AG09309 (cell line): ENCODE data around the gene TSPOAP1.

Experiments used
- DNase-seq: peaks from one replicate; pipeline ENCODE4 v3.0.0-alpha.2; 2010; ENCODE audit warnings: low read depth
- H3K4me3 ChIP-seq: 2 replicates; pipeline ENCODE4 v1.5.1; 2011; ENCODE audit warnings: mild to moderate bottlenecking, low read depth, low read length, moderate library complexity; ENCODE audit not compliant: control insufficient read depth
- CTCF ChIP-seq: IDR thresholded peaks from 2 replicates; pipeline ENCODE4 v1.5.1; 2011; ENCODE audit warnings: mild to moderate bottlenecking, low read depth, low read length, inconsistent platforms; ENCODE audit not compliant: insufficient read depth, control insufficient read depth; ENCODE audit errors: missing control alignments

The TSPOAP1 gene

GRCh38 chr17:58269557-58270291, 58.9 kb downstream of the TSPOAP1 start:
- DNase-seq, result no peak
- TF ChIP-seq CTCF, result no peak
- no peak overlapping the region for H3K4me3 ChIP-seq

GRCh38 chr17:58268774-58269556, 59.6 kb downstream of the TSPOAP1 start:
- H3K4me3 ChIP-seq, result no peak overlapping the region
- no peak for TF ChIP-seq CTCF
- DNase-seq, result no peak

DNA sequence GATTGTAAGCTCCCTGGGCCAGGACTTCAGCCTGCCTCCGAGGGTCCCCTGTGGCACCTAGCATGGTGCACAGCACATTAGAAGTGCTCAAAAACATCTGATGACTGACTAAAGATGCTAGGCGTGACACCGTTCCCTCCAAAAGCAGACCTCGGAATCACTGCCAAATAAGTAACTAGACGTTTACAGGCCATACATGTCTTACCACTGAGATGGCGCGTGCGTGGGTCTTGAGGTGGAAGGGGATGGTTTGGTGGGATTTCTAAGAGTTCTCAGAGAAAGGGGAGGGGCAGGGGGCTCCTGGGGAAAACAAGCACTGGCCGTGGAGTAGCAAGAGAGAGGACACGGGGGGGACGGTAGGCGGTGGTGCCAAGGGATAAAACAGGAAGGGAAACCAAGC, 60.3 kb downstream of the TSPOAP1 start:
- TF ChIP-seq CTCF, result no peak
- H3K4me3 ChIP-seq, result no peak overlapping the region
- no peak for DNase-seq

- TF ChIP-seq CTCF, result no peak
- DNase-seq, result no peak
- no peak overlapping the region for H3K4me3 ChIP-seq
Measured at GRCh38 chr17:58267347-58268324, 61.0 kb downstream of the TSPOAP1 start.

GRCh38 chr17:58265902-58266875, 62.4 kb downstream of the TSPOAP1 start:
- DNase-seq, result no peak
- no peak for TF ChIP-seq CTCF

More at GRCh38 chr17:58265902-58266875, 62.4 kb downstream of the TSPOAP1 start:
- no peak overlapping the region for H3K4me3 ChIP-seq
